ENCODE measurements around the gene VCAN.

DNA sequence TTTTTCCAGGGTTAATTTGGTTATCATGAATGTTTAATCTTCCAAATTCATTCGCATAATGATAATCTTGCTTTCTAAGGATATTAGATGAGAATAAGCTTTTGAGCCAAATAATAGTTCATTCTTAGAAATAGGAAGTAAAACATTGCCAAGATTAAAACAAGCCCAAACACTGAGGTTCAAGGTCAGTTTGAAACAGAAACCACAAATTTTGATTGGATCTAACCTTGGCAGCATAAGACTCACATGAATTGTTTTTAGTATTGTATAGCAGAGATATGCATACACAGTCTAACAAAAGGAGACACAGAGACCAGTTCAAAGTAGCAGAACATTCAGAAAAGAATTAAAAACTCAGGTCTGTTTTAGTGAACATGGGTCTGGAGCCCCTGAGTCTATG is 43.4 kb upstream of the VCAN start:
- TF ChIP-seq GATA3 (IDR thresholded peaks at IDR 0.05; ENCODE audit: low read depth, low read length) (no peak), GATA2 (IDR thresholded peaks at IDR 0.05; ENCODE audit: low read depth, low read length) (no peak)
